ENCODE measurements around the gene GFM2. TPM values are rescaled to one million over a fixed set of nuclear protein-coding genes. Genes with fewer than 3 reads are reported as not detected.

The GFM2 gene, protein sequence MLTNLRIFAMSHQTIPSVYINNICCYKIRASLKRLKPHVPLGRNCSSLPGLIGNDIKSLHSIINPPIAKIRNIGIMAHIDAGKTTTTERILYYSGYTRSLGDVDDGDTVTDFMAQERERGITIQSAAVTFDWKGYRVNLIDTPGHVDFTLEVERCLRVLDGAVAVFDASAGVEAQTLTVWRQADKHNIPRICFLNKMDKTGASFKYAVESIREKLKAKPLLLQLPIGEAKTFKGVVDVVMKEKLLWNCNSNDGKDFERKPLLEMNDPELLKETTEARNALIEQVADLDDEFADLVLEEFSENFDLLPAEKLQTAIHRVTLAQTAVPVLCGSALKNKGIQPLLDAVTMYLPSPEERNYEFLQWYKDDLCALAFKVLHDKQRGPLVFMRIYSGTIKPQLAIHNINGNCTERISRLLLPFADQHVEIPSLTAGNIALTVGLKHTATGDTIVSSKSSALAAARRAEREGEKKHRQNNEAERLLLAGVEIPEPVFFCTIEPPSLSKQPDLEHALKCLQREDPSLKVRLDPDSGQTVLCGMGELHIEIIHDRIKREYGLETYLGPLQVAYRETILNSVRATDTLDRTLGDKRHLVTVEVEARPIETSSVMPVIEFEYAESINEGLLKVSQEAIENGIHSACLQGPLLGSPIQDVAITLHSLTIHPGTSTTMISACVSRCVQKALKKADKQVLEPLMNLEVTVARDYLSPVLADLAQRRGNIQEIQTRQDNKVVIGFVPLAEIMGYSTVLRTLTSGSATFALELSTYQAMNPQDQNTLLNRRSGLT
- total RNA-seq = 10 to 100 TPM; 19.3 to 27.0 (median 24.7) TPM

DNA sequence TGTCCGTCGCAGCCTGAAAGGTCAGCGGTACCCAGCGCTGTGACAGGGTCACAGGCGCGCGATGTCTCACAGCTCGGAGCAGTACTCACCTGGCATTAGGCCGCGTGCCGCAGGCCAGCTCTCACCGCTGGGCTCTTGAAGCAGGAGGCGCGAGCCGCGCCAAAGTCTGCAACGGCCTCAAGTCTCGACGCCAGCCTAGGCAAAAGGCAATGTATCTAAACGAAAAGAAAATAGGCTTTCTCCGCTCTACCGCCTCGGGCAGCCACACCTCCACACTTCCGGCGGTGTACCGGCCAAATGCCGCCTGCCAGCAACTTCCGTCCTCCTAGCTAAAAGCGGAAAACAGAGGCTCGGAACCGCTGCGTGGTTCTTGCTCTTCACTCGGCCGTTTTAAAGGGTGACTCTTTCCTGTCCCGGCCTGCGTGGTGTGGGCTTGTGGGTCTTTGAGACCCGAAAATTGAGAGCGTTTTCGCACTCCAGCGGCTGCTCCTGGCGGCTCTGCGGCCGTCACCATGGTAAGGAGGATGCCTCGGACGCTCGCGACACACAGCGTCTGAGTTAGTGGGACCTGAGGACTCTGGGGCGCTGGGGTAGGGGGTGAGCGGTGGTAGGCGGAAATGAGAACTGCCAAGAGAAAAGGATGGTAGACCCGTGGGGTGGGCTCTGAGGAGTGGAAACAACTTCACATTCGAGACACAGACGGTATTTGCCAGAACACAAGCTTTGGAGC lies at the start of gene GFM2, which contains the start of gene NSA2:
Gene GFM2, minus strand, starts transcription at position 269 of the 730 bp plus-strand sequence. CDS start 3,375 bp downstream, outside the sequence.
Gene NSA2, plus strand, starts transcription at position 401 of the 730 bp plus-strand sequence. Its CDS starts 112 bp downstream, at position 513.
- in situ Hi-C loops (cut with MboI; ENCODE audit: low pct_ligation_motif_present in 1 of 4, low pct_unique_long_range_greater_than_20kb in 1 of 4, low sequenced_read_pairs in 3 of 4) (no loop called here), intact Hi-C loops (cut with DNase I; ENCODE audit: low total_unique reads) (no loop called here)
- TF ChIP-seq POLR2AphosphoS5 (IDR thresholded peaks at IDR 0.05) (peak; percentile 49 to 76 (median 52)), POLR2A (IDR thresholded peaks at IDR 0.05) (peak; percentile 40), EP300 (IDR thresholded peaks at IDR 0.05; ENCODE audit: low read depth) (no peak)
- TF ChIP-seq, protein P1, sequence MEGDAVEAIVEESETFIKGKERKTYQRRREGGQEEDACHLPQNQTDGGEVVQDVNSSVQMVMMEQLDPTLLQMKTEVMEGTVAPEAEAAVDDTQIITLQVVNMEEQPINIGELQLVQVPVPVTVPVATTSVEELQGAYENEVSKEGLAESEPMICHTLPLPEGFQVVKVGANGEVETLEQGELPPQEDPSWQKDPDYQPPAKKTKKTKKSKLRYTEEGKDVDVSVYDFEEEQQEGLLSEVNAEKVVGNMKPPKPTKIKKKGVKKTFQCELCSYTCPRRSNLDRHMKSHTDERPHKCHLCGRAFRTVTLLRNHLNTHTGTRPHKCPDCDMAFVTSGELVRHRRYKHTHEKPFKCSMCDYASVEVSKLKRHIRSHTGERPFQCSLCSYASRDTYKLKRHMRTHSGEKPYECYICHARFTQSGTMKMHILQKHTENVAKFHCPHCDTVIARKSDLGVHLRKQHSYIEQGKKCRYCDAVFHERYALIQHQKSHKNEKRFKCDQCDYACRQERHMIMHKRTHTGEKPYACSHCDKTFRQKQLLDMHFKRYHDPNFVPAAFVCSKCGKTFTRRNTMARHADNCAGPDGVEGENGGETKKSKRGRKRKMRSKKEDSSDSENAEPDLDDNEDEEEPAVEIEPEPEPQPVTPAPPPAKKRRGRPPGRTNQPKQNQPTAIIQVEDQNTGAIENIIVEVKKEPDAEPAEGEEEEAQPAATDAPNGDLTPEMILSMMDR (IDR thresholded peaks at IDR 0.05) = peak in 1 of 5 experiments; percentile 11
- Histone ChIP-seq H3K27ac (peak within 1 kb of the TSS; percentile 84 to 88 (median 87)), H3K4me3 (peak within 1 kb of the TSS; percentile 71 to 93 (median 84)), H3K27me3 (no peaks in the 10 kb centered on the region), H3K4me1 (peaks cover 18 to 33% (median 23%) of the 10 kb centered on the region in 4 donors), H3K9me3 (no peaks in the 10 kb centered on the region), H3K36me3 (peaks cover 0 to 30% (median 13%) of the 10 kb centered on the region in 4 donors)
- 1% methylated on average over 47 of the region's 54 CpGs; no CpG with 5 or more reads in 1 of the 2 donors for WGBS, 2 donors (ENCODE audit: low coverage in 1 of 2)
- DNase-seq = peak; percentile 94

DNA sequence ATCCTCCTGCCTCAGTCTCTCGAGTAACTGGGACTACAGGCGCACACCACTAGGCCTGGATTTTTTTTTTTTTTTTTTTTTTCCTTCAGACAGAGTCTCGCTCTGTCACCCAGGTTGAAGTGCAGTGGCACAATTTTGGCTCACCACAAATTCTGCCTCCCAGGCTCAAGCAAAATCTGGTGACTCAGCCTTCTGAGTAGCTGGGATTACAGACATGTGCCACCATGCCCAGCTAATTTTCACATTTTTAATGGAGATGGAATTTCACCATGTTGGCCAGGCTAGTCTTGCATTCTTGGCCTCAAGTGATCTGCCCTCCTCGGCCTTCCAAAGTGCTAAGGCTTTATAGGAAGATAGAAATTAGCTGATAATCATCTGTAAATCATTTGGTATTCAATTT lies 44.0 kb upstream of the GFM2 start:
- Histone ChIP-seq H3K36me3 (no peaks in the 10 kb centered on the region), H3K4me1 (no peaks in the 10 kb centered on the region)
- intact Hi-C loops (cut with DNase I; ENCODE audit: low total_unique reads) = no loop called here

DNA sequence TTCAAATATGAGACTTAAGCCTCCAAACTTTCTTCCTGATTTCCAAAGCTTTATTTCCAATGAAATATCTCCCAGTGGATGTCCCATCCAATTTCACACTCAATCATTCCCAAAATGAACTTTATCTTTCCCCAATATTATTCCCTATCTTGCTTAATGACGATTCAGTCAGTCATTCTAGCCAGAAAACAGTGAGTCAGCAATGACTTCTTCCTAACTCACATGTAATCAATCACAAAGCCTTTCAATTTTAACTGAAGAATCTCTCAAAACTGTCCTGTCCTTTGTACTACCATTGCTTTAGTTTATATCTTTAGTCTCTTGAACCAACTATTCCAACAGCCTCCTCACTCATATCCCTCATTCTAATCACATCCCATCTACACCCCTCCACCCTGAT lies 35.0 kb upstream of the GFM2 start:
- peaks cover 0 to 4% (median 0%) of the 10 kb centered on the region in 4 donors for H3K4me1 ChIP-seq
- no peaks in the 10 kb centered on the region for H3K36me3 ChIP-seq
- no peaks in the 10 kb centered on the region for H3K27me3 ChIP-seq
- H3K4me3 ChIP-seq = no peak overlapping the region
- 38 to 49% methylated on average over 1 of the region's 1 CpG for WGBS, 2 donors (ENCODE audit: low coverage in 1 of 2)
- H3K9me3 ChIP-seq = no peaks in the 10 kb centered on the region
- TF ChIP-seq, protein P1 (IDR thresholded peaks at IDR 0.05) = no peak
- no peak for TF ChIP-seq POLR2AphosphoS5 (IDR thresholded peaks at IDR 0.05)
- no peak for TF ChIP-seq EP300 (IDR thresholded peaks at IDR 0.05; ENCODE audit: low read depth)
- TF ChIP-seq POLR2A (IDR thresholded peaks at IDR 0.05) = no peak
- intact Hi-C loops (cut with DNase I; ENCODE audit: low total_unique reads) (no loop called here), in situ Hi-C loops (cut with MboI; ENCODE audit: low pct_ligation_motif_present in 1 of 4, low pct_unique_long_range_greater_than_20kb in 1 of 4, low sequenced_read_pairs in 3 of 4) (no loop called here)
- DNase-seq = no peak
- H3K27ac ChIP-seq = no peak overlapping the region

More for the DNA sequence above, 44.0 kb upstream of the GFM2 start:
- WGBS, 2 donors (ENCODE audit: low coverage in 1 of 2) = 92 to 100% methylated on average over 3 to 4 of the region's 4 CpGs
- TF ChIP-seq EP300 (IDR thresholded peaks at IDR 0.05; ENCODE audit: low read depth) (no peak), POLR2AphosphoS5 (IDR thresholded peaks at IDR 0.05) (no peak)
- Histone ChIP-seq H3K4me3 (no peak overlapping the region), H3K27ac (no peak overlapping the region), H3K27me3 (no peaks in the 10 kb centered on the region), H3K9me3 (no peaks in the 10 kb centered on the region)
- no peak for DNase-seq
- in situ Hi-C loops (cut with MboI; ENCODE audit: low pct_ligation_motif_present in 1 of 4, low pct_unique_long_range_greater_than_20kb in 1 of 4, low sequenced_read_pairs in 3 of 4) = no loop called here

DNA sequence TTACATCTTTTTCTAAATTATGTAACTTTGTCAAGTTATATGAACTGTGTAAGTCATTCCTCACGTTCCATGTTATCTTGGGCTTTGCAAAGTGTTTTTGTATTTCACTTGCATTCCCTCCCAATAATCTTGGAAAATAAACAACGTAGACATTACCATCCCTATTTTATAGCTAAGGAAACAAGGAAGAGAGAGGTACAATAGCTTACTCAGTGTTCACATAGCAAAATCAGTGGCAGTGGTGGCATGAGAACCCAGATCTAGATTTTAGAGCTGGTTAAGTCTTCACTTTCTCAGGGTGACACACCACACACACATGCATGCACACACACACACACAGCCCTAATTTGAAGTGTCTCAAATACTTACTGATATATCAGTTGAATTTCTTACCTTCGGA lies 34.3 kb upstream of the GFM2 start:
- no peak overlapping the region for H3K4me3 ChIP-seq
- no peaks in the 10 kb centered on the region for H3K36me3 ChIP-seq
- H3K4me1 ChIP-seq = peaks cover 0 to 4% (median 0%) of the 10 kb centered on the region in 4 donors
- TF ChIP-seq POLR2A (IDR thresholded peaks at IDR 0.05) = no peak
- no peak for TF ChIP-seq EP300 (IDR thresholded peaks at IDR 0.05; ENCODE audit: low read depth)
- intact Hi-C loops (cut with DNase I; ENCODE audit: low total_unique reads) = no loop called here
- no peaks in the 10 kb centered on the region for H3K27me3 ChIP-seq
- no peaks in the 10 kb centered on the region for H3K9me3 ChIP-seq
- WGBS, 2 donors (ENCODE audit: low coverage in 1 of 2) = 57 to 64% methylated on average over 3 of the region's 3 CpGs
- no peak for DNase-seq
- no peak overlapping the region for H3K27ac ChIP-seq
- in situ Hi-C loops (cut with MboI; ENCODE audit: low pct_ligation_motif_present in 1 of 4, low pct_unique_long_range_greater_than_20kb in 1 of 4, low sequenced_read_pairs in 3 of 4) = no loop called here

All from transverse colon (tissue), 4 donors.